T47D (cell line): Measurements from ENCODE around the gene PIK3R3.
A peak's percentile ranks its signal among the peaks of the same experiment; 100 is the strongest.

ENCODE experiments used
- DNase-seq, 2 experiments: peaks; one replicate each; pipeline versions ENCODE4 v3.0.0 to v3.0.0-alpha.2; 2011 to 2012; ENCODE audit warnings: low read depth in 1 of 2, low spot score in 1 of 2
- JUND ChIP-seq: IDR thresholded peaks from 2 replicates; pipeline ENCODE4 v1.6.1; 2012; ENCODE audit warnings: low read depth
- in situ Hi-C: cut with HindIII; loops from 2 replicates; pipeline ENCODE4 v1.10.0; 2016; ENCODE audit warnings: low sequenced_read_pairs, low pct_unique_long_range_greater_than_20kb

PIK3R3 gene

GRCh38 chr1:46017876-46018503, 114.4 kb downstream of the PIK3R3 start:
- DNase-seq: no peak
- in situ Hi-C loops: no loop called here
- no peak for TF ChIP-seq JUND

GRCh38 chr1:46013581-46013980, 118.8 kb downstream of the PIK3R3 start:
- in situ Hi-C loops: no loop called here
- no peak for TF ChIP-seq JUND
- DNase-seq: no peak

GRCh38 chr1:46012236-46012635, 120.2 kb downstream of the PIK3R3 start:
- TF ChIP-seq JUND: no peak
- DNase-seq: no peak
- in situ Hi-C loops: no loop called here

GRCh38 chr1:46011121-46011695, 121.2 kb downstream of the PIK3R3 start:
- peak in 1 of 2 experiments; percentile 78 for DNase-seq
- in situ Hi-C loops: no loop called here
- no peak for TF ChIP-seq JUND

- no peak for DNase-seq
- TF ChIP-seq JUND: no peak
- in situ Hi-C loops: no loop called here
Measured at GRCh38 chr1:46010611-46011010, 121.8 kb downstream of the PIK3R3 start.

GRCh38 chr1:46008585-46008984, 123.8 kb downstream of the PIK3R3 start:
- in situ Hi-C loops: no loop called here
- TF ChIP-seq JUND: no peak
- DNase-seq: no peak

GRCh38 chr1:46005594-46005993, 126.8 kb downstream of the PIK3R3 start:
- DNase-seq: no peak
- TF ChIP-seq JUND: no peak
- in situ Hi-C loops: no loop called here

GRCh38 chr1:46004492-46004891, 127.9 kb downstream of the PIK3R3 start:
- TF ChIP-seq JUND: no peak
- in situ Hi-C loops: no loop called here
- no peak for DNase-seq

GRCh38 chr1:46003315-46003714, 129.1 kb downstream of the PIK3R3 start:
- no peak for DNase-seq
- no peak for TF ChIP-seq JUND
- in situ Hi-C loops: no loop called here

- in situ Hi-C loops: no loop called here
- DNase-seq: no peak
- no peak for TF ChIP-seq JUND
Measured at GRCh38 chr1:46002551-46003150, 129.8 kb downstream of the PIK3R3 start.

- DNase-seq: no peak
- in situ Hi-C loops: no loop called here
- TF ChIP-seq JUND: no peak
Measured at GRCh38 chr1:46001081-46001785, 131.2 kb downstream of the PIK3R3 start.

- in situ Hi-C loops: no loop called here
- no peak for TF ChIP-seq JUND
- no peak for DNase-seq
Measured at GRCh38 chr1:45999507-45999906, 132.9 kb downstream of the PIK3R3 start.

GRCh38 chr1:45998020-45998617, 134.3 kb downstream of the PIK3R3 start:
- no peak for TF ChIP-seq JUND
- in situ Hi-C loops: no loop called here
- no peak for DNase-seq
